ENCODE data around the gene SLC40A1.

The SLC40A1 gene

GRCh38 chr2:189609853-189610252, 29.3 kb upstream of the SLC40A1 start:
- no peak for TF ChIP-seq CTCF (IDR thresholded peaks at IDR 0.05)

GRCh38 chr2:189609423-189609816, 28.8 kb upstream of the SLC40A1 start:
- no peak for TF ChIP-seq CTCF (IDR thresholded peaks at IDR 0.05)

- TF ChIP-seq CTCF (IDR thresholded peaks at IDR 0.05) = no peak
These were observed 28.3 kb upstream of the SLC40A1 start for GRCh38 chr2:189608795-189609422.

- TF ChIP-seq CTCF (IDR thresholded peaks at IDR 0.05) = no peak
These were observed 27.6 kb upstream of the SLC40A1 start for GRCh38 chr2:189608170-189608569.

- TF ChIP-seq CTCF (IDR thresholded peaks at IDR 0.05) = no peak
These were observed 21.6 kb upstream of the SLC40A1 start for GRCh38 chr2:189602233-189602632.

GRCh38 chr2:189601043-189601442, 20.5 kb upstream of the SLC40A1 start:
- no peak for TF ChIP-seq CTCF (IDR thresholded peaks at IDR 0.05)

- no peak for TF ChIP-seq CTCF (IDR thresholded peaks at IDR 0.05)
These were observed 18.7 kb upstream of the SLC40A1 start for GRCh38 chr2:189599245-189599644.

- no peak for TF ChIP-seq CTCF (IDR thresholded peaks at IDR 0.05)
These were observed 14.8 kb upstream of the SLC40A1 start for GRCh38 chr2:189595417-189595816.

Measured in LNCAP (cell line).